GM18870 (cell line): ENCODE measurements around the gene EIF4ENIF1.
"Not testable (repeated sequence)": the region's sequence is repeated elsewhere in the genome, so short reads cannot be mapped to it uniquely, and the experiment has no call there.

Source experiments
- ATAC-seq: cut with Tn5 transposase; IDR thresholded peaks from one replicate; pipeline ENCODE4 v1.9.1; 2021; ENCODE audit warnings: moderate library complexity; ENCODE audit not compliant: unreplicated experiment

Gene EIF4ENIF1, protein sequence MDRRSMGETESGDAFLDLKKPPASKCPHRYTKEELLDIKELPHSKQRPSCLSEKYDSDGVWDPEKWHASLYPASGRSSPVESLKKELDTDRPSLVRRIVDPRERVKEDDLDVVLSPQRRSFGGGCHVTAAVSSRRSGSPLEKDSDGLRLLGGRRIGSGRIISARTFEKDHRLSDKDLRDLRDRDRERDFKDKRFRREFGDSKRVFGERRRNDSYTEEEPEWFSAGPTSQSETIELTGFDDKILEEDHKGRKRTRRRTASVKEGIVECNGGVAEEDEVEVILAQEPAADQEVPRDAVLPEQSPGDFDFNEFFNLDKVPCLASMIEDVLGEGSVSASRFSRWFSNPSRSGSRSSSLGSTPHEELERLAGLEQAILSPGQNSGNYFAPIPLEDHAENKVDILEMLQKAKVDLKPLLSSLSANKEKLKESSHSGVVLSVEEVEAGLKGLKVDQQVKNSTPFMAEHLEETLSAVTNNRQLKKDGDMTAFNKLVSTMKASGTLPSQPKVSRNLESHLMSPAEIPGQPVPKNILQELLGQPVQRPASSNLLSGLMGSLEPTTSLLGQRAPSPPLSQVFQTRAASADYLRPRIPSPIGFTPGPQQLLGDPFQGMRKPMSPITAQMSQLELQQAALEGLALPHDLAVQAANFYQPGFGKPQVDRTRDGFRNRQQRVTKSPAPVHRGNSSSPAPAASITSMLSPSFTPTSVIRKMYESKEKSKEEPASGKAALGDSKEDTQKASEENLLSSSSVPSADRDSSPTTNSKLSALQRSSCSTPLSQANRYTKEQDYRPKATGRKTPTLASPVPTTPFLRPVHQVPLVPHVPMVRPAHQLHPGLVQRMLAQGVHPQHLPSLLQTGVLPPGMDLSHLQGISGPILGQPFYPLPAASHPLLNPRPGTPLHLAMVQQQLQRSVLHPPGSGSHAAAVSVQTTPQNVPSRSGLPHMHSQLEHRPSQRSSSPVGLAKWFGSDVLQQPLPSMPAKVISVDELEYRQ

DNA sequence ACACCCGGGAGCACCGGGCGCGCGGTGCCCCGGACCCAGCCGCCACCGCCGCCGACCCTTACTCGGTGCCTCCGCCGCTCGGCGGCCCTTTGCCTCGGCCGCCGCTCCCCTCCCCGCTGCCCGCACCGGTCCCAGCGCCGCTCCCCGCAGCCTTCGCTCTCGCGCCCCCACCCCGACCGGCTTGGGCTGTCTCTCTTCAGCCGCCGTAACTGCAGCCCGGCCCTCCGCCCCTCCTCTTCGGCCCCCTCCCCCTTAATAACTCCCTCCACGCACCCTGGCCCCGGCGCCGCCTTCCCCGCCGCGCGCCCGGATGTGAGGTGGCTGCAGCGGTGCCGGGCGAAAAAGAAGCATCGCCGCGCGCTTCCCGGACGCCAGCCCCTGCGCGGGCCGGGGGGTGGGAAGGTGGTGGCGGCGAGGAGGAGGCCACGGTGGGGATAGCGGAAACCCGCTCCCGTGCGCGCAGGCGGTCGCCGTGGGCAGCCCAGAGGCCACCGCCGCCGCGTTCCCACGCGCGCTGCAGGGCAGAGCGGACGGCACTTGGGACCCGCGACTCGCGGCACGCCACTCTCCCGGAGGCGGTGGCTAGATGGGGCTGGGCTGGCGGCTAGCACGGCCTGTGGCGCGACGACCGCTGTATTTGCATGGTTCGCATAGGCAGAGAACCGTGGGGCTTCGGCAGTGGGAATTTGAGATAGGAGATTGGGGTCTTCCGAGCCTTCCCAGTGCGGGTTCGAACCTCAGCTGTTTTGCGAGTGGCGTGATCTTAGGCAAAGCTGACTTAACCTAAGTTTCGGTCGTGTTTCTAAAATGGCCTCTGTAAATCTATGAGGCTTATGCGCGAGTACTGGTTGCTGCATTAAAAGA, at the start of gene EIF4ENIF1:
TSS of gene EIF4ENIF1 (minus strand) at position 211 of the 864 bp plus-strand sequence. CDS start 1,124 bp downstream, outside the sequence.
- ATAC-seq: peak; percentile 15

DNA sequence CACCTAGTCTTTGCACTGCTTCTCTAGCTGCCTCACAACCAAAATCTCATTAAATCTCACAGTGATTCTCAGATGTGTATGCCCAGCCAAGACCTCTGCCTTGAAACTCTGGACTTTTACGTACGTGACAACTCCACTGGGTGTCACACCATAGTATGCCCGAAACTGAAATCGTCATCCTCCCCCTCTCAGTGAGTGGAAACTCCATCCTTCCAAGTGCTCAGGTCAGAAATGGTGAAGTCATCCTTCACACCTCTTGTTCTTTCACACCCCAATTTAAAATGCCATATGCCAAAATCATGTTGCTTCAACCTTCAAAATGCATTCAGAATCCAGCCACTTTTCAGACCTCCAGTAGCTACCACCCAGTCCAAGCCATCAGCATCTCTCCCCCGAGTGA, 49.2 kb upstream of the EIF4ENIF1 start:
- ATAC-seq: no peak

DNA sequence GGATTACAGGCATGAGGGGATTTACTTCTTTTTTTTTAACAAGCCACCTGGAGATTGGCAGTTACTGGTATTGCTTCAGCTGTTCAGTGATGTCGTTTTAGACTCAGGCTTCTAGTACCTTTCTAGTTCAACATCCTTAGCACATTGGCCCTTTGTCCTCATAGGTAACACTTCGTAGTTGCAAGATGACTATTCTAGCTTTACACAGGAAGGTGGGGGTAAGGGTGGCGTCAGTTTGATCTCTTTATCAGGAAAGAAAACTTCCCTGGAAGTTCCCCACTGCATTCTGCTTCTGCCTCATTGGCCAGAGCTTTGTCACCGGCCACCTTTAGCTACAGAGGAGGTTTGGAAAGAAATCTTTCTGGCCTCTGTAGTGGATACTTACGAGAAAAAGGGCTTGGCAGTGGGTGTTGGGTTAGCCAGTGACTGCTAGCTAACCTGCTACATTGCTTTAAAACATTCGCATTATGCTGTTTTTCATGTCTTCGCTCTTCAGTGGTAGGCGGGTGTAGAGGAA, 47.4 kb upstream of the EIF4ENIF1 start:
- no peak for ATAC-seq

DNA sequence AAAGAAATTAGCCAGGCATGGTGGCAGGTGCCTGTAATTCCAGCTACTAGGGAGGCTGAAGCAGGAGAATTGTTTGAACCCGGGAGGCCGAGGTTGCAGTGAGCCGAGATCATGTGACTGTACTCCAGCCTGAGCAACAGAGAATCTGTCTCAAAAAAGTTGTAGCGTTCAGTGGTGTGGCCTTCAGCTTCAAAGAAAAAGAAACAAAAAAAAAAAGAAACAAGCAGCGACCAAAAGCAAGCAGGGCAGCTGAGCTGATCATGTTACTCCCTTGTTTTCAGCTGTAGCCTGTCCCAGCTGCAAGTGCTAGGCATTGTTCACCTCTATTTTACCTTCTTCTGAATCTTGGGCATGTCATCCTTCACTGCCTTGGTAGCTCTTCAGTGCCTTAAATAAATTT, 43.7 kb upstream of the EIF4ENIF1 start:
- ATAC-seq: no peak

DNA sequence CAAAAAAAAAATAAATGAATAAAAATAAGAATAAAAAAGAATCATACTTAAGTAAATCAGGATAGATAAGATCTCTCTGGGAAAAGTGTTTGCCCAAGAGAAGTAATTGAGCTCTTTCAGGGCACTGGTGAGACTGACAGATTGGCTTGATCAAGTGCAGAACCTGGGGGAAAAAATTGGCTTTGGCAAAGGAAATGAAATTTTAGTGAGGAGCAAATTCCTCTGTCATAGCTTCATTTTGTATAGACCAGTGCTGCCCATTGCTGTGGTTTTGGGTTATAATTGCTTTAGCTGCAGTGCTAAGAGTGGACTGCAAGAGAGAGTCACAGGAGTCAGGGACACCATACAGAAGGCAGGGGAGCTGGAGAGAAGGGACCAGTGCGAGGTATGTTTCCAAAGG, 42.4 kb upstream of the EIF4ENIF1 start:
- no peak for ATAC-seq

DNA sequence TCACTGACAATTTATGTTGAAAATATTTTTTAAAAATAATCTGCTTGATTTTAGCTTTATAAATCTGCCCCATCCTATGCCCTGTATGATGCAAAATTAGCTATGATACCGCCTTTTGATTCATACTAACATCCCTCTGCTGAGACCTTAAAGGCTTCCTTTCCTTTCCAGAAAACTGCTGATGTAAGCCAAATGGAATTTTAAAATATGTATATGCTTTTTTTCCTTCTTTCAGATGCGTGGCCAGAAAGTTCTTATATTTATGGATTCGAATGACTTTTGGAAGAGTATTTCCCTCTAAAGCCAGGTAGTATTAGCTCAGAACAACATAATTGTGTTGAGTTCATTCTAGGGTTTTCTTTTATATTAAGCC, 41.2 kb upstream of the EIF4ENIF1 start:
- no peak for ATAC-seq

DNA sequence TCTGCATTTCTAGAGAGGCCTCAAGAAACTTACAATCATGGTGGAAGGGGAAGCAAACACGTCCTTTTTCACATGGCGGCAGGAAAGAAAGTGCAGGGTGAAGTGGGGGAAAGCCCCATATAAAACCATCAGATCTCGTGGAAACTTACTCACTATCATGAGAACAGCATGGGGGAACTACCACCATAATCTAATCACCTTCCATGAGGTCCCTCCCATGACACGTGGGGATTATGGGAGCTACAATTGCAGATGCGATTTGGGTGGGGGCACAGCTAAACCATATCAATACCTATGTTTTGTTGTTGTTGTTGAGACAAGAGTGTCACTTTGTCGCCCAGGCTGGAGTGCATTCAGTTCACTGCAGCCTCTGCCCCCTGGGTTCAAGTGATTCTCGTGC, 36.6 kb upstream of the EIF4ENIF1 start:
- ATAC-seq: no peak

DNA sequence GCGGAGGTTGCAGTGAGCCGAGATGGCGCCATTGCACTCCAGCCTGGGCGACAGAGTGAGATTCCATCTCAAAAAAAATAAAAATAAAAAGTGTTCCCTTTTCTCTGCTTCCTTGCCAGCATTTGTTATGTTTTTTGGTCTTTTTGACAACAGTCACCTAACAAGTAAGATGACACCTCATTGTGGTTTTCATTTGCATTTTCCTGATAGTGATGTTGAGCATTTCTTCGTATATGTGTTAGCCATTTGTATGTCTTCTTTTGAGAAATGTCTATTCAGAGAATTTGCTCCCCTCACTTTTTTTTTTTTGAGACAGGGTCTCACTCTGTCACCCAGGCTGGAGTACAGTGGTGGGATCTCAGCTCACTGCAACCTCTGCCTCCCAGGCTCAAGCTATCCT, 34.5 kb upstream of the EIF4ENIF1 start:
- ATAC-seq: not testable (repeated sequence)

DNA sequence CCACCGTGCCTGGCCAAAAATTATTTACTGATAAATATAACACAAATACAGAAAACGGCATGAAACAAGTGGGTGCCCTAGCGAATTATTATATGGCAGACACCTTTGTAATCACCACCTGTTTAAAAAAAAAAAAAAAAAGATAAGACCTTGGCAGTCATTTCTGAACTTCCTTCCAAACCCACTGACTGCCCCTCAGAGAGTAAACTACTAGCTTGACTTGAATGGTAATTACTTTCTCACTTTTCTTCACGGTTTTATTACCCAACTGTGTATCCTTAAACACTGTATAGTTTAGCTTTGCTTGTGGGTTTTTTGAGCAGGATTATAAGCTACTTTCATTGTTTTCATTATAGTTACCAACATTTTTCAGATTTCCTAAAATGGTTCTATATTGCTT, 30.4 kb upstream of the EIF4ENIF1 start:
- ATAC-seq: no peak

DNA sequence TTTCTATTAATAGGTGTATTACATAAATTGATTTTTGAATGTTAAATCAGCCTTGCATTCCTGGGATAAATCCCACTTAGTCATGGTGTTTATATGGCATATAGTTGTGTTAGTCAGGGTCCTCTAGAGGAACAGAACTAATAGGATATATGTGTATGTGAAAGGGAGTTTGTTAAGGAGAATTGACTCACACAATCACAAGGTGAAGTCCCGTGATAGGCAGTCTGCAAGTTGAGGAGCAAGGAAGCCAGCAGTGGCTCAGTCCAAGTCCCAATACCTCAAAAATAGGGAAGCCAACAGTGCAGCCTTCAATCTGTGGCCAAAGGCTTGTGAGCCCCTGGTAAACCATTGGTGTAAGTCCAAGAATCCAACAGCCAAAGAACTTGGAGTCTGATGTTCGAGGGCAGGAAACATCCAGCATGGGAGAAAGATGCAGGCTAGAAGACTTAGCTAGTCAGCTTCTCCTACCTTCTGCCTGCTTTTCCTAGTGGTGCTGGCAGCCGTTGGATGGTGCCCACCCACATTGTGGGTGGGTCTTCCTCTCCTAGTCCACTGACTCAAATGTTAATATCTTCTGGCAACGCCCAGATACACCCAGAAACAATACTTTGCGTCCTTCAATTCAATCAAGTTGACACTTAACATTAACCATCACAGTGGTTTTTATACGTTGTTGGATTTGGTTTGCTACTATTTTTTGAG, 19.6 kb upstream of the EIF4ENIF1 start:
- no peak for ATAC-seq

DNA sequence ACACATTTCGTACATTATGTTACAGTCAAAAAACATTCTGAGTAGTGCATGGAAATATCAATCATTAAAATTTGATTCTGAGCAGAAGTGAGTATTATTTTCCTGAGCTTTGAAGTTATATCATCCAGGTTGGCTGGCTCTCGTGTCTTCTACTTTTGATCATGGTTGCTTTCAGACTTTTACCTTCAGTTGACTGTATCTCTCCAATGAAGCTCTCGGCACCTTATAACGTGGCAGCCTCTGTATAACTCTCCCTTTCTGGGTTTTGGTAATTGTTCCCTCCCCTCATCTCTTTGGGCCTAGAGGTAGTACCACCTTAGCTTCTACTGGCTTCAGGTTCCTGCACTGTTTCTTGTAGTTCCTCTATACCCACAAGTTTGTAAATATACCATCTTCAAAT, 18.9 kb upstream of the EIF4ENIF1 start:
- no peak for ATAC-seq

DNA sequence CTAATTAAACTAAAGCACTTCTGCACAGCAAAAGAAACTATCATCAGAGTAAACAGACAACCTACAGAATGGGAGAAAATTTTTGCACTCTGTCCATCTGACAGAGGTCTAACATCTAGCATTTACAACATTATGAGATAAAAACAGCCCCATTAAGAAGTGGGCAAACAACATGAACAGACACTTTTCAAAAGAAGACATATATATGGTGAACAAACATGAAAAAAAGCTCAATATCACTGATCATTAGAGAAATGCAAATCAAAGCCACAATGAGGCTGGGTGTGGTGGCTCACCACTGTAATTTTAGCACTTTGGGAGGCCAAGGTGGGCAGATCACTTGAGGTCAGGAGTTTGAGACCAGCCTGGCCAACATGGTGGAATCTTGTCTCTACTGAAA, 17.9 kb upstream of the EIF4ENIF1 start:
- not testable (repeated sequence) for ATAC-seq

DNA sequence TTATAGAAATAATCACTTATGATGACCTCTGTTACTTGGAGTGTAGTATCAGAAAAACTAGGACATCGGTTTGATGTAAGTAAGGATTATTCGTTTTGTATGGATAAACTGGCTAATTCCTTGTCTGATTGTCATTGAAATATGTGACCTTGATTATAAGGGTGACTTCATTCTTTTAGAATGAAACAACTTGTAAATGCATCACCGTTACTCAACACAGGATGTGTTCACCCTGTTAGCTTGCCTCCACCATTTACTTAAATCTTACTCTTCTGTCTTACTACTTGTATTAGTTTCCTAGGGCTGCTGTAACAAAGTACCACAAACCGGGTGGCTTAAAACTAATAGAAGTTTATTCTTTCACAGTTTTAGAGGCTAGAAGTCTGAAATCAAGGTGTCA, 14.6 kb upstream of the EIF4ENIF1 start:
- no peak for ATAC-seq

DNA sequence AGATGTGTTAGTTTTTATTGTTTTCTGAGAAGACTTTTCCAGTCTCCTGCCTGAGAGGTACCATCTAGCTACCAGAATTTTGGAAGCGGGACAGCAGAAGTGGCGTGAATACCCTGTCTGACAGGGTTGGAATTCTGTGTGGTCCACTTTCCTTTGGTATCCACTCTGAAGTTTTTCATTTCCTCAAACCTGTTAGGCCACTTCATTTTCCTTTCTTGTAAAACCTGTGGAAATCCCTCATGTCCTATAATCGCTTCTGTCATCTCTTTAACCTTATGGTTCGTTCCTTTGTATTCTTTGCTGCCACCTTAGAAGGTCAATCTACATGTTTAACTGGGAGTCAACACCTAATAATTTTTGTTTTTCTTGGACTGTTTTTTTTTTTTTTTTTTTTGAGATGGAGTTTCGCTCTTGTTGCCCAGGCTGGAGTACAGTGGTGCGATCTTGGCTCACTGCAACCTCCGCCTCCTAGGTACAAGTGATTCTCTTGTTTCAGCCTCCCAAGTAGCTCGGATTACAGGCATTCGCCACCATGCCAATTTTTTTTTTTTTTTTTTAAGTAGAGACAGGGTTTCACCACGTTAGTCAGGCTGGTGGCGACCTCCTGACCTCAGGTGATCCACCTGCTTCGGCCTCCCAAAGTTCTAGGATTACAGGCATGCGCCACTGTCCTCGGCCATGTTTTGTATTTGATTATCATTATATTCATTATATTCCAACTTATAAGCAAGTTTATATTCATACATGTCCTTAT, 13.7 kb upstream of the EIF4ENIF1 start:
- no peak for ATAC-seq

DNA sequence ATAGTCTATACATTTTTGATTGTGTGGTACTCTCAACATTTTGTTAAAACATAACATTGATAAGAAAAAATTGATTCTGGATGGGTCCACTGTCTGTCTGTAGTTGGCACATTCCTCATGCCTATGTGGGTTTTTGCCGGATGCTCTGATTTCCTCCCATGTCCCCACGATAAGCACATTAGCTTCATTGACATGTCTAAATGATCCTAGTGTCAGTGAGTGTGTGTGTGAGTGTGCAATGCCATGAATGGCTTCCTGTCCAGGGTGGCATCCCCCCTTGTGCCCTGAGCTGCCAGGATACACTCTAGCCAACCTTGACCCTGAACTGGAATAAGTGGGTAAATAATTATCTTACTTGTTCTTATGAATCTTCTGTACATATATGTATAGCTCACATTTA, 12.1 kb upstream of the EIF4ENIF1 start:
- ATAC-seq: no peak

DNA sequence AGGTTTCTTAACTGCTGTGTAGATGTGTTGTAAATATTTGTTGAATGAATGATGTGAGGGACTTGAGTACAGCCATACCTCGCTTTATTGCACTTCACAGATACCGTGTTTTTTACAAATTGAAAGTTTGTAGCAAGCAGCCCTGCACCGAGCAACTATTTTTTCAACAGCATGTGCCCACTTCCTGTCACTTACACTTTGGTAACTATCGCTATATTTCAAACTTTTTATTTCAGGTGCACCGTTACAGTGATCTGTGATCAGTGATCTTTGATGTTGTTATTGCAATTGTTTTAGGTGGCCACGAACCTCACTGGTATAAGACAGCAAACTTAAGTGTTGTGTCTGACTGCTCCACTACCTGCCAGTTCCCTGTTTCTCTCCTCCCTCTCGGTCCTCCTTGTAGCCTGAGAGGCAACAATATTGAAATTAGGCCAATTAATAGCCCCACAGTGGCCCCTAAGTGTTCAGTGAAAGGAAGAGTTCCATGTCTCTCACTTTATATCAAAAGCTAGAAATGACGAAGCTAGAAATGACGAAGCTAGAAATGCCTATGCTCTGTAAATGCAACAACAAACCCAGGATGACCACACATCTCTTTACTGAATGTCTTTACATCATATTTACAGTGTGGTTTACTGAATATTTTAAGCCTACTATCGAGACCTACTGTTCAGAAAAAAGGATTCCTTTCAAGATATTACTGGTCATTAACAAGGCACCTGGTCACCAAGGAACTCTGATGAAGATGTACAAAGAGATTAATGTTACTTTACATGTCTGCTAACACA, 7.7 kb upstream of the EIF4ENIF1 start:
- no peak for ATAC-seq

DNA sequence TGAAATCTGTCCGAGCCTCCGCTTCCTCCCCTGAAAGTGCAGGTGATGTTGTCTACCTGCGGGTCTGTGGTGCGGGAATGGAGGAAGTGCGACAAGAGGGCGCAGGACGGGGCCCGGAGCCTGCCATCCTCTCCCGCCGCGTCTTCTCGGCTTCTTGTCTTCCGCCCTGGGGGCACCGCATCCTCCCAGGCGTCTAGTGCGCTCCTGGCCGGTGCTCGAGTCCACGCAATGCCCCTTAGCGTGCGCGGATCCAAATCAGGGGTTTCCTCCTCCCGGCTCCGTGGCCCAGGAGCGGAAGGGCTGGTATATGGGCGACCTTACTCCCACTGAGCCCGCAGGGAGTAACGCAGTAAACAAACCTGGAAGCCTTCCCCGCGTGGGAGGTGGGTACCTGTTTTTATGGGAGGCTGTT, 7.1 kb upstream of the EIF4ENIF1 start:
- ATAC-seq: no peak

DNA sequence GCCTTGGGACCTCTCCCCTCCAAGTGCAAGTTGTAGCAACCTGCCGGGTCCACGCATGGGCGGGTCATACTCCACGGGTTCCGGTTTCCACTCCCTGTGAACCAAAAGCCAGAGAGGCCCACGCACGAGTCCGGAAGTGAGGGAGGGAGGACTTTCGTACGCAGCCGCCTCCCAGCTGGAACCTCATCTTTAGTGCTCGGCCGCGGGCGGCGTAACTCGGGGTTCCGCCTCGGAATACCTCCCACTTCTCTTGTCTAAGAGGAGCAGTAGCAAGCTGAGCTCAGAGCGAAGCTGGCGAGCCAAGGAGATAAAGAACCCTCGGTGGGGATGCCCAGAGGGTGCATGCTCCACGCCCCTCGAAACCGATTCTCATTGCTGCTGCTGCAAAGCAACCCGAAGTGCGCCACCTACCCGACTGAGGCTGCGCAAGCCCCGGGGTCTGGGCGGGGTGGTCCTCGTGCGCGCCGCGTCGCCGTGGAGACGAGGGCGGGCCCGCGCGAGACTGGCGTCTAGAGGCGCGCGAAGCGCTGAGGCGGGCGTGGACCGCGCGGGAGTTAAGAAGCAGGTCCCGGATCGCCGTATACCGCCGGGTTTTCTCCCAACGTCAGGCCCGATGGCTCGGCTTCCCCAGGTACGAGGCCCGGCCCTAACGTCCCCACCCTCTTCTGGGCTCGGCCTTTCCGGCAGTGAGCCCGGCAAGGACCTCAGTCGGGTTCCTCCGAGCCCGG, 6.5 kb upstream of the EIF4ENIF1 start, which contains the start of gene SFI1:
TSS of gene SFI1 (plus strand) at position 530 of the 728 bp plus-strand sequence. CDS start 11,749 bp downstream, outside the sequence.
- ATAC-seq: peak; percentile 69
